ENCODE measurements around the gene OPRL1.
A peak's percentile ranks its signal among the peaks of the same experiment; 100 is the strongest.

Gene OPRL1

DNA sequence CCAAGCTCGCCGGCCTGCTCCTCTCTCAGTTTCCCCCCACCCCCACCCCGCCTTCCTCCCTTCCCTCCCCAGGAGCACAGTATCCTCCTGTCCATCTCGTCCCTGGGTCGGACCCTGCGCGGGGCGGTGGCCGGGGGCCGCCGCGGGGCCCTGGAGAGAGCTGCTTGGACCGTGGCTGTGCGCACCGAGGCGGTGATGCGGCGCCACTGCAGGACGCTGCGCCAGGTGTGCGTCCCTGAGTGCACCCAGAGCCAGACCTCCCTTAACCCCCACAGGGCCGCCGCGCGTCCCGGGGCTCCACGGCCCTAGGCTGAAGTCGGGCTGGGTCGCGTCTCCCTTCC lies 41.7 kb upstream of the OPRL1 start:
- in situ Hi-C loops (cut with HindIII; ENCODE audit: low pct_unique_long_range_greater_than_20kb, low sequenced_read_pairs), result no loop called here
- DNase-seq (ENCODE audit: low read depth in 1 of 2, low spot score in 1 of 2), result no peak
- TF ChIP-seq JUND (IDR thresholded peaks at IDR 0.05; ENCODE audit: low read depth), result no peak

DNA sequence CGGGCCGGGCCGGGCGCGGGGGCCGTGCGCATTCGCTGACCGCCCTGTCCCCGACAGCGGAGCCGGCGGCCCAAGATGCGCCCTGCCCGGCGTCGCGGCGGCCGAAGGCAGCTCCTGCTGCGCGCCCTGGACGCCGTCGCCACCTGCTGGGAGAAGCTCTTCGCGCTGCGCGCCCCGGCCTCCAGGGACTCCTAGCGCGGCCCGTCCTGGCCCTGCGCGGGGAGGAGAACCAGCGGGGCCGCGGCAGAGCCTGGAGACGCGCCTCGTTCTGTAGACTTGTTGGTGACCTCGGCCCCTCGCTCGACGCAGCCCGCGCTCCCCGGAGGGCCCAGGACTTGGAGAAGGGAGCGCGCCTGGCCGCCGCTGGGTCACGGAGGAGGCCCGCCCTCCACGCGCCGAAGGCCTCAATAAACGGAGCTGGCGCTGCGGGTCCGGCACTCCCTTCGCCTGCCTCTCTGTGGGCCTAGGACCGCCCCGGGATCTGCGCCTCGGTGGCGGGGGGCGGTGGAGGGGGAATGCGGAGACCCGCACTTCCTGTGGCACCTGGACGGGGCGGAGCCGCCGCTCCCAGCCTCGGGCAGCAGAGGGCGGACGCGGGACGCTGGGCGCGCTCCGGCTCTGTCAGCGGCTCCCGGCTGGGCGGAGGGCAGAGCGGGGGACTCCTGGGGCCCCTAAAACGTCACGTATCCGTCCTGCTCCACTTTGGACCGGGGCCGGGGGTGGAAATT lies 41.2 kb upstream of the OPRL1 start:
- no peak for TF ChIP-seq JUND (IDR thresholded peaks at IDR 0.05; ENCODE audit: low read depth)
- peak; percentile 90 to 96 for DNase-seq (ENCODE audit: low read depth in 1 of 2, low spot score in 1 of 2)
- in situ Hi-C loops (cut with HindIII; ENCODE audit: low pct_unique_long_range_greater_than_20kb, low sequenced_read_pairs), result no loop called here

DNA sequence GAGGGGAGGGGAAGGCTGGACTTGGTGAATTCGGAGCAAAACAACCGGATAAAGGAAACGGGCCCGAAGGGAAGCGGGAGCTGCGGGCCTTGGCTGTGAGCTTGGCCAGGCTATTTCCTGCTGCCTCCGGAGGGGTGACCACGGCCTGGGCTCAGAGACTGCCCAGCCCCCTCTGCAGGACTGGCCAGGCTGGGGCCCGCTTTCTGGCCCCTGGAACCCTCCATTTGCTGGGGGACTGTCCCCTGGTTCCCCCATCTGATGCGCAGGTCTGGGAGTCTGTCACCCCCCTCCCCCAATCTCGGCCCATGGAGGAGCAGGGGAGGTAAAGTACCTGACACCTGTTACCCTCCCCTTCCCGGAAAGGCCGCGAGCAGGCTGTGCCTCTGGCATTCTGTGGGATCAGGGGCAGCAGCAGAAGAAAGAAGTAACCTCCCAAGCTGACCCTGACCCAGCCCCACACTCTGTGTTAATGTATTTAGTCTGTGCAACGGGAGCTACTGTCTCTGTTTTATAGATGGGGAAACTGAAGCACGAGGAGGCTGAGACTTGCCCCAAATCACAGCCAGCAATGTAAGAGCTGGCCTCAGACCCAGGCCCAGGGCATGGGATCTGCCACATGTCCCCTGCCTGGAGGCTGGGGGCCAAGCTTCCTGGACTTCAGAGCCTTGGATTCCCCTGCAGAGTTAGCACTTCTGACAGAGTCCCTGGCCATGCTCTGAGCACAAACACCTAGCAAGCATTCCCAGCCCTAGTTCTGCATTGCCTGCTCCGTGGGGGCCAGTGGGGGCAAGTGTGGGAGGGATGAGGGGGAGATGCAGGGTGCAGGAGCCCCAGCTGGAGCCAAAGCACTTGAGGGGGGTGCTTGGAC lies 40.4 kb upstream of the OPRL1 start:
- in situ Hi-C loops (cut with HindIII; ENCODE audit: low pct_unique_long_range_greater_than_20kb, low sequenced_read_pairs), result no loop called here
- TF ChIP-seq JUND (IDR thresholded peaks at IDR 0.05; ENCODE audit: low read depth), result no peak

DNA sequence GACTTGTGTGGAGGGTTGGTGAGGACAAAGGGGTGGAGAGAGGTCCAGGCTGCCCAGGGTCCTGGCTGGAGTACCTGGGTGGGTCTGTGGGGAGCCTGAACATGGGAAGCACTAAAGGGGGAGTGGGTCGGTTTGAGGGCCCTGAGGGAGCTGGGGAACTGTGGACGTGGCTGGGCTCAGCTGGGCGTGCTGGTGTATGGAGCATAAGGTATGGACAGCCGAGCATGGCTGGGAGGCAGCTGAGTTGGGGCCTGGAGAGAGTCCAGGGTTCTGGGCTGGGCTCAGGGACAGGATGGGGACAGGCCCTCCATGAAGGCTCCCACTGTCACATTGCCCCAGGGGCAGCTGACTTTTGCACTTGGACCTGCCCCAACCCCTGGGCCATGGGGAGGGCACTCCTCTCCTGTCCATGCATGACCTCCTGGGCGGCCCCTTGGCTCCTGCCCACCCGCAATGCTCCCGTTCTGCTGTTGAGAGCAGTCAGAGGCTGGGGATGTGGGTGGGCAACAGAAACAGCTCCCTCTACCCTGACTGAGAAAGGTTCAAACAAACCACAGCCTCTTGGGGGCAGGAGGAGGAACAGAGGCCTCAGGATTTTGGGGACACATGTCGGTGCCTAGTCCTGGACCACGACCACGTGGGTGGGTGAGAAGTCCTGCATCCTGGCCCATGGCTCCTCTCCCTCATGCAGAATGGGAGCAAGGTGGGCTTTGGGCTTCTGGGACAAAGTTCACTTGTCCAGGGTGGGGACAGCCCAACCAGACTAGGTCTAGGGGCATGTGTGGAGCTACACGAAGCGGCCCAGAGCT lies 39.4 kb upstream of the OPRL1 start:
- no peak for TF ChIP-seq JUND (IDR thresholded peaks at IDR 0.05; ENCODE audit: low read depth)
- no peak for DNase-seq (ENCODE audit: low read depth in 1 of 2, low spot score in 1 of 2)
- in situ Hi-C loops (cut with HindIII; ENCODE audit: low pct_unique_long_range_greater_than_20kb, low sequenced_read_pairs), result no loop called here

More for the DNA sequence above, 40.4 kb upstream of the OPRL1 start:
- DNase-seq (ENCODE audit: low read depth in 1 of 2, low spot score in 1 of 2), result no peak

DNA sequence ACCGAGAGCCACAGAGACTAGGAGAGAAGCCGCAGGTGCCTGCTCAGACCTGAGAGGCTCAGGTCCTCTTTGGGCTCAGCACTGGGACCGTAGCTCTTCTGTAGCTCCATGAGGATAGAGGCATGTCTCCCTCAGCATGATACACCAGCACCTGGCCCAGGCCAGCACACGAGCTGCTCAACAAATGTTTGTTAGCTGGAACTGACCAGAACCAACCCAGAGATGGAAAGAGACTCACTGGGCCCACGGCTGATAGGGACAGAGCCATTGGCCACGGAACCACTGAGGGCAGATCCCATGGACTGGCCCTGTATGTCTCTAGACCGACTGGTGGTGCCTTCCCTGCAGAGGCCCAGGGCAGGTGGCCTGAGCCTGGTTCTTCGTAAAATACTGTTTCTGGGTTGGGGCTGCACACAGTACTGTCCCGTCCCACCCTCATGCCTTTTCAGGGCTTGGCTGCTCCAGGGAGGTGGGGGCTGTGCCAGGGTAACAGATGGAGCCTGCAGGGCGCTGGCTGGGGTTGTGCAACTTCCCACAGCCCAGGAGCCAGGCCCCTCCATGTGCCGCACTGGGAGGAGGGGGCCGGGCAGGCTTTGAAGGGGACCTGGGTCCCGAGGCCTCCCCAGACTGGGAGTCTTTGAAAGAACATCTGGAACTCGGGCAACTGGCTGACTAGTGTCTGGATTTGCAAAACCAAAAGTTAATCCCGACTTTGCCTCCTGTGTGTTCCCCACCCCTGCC lies 38.7 kb upstream of the OPRL1 start:
- in situ Hi-C loops (cut with HindIII; ENCODE audit: low pct_unique_long_range_greater_than_20kb, low sequenced_read_pairs), result no loop called here
- no peak for TF ChIP-seq JUND (IDR thresholded peaks at IDR 0.05; ENCODE audit: low read depth)
- DNase-seq (ENCODE audit: low read depth in 1 of 2, low spot score in 1 of 2), result no peak

DNA sequence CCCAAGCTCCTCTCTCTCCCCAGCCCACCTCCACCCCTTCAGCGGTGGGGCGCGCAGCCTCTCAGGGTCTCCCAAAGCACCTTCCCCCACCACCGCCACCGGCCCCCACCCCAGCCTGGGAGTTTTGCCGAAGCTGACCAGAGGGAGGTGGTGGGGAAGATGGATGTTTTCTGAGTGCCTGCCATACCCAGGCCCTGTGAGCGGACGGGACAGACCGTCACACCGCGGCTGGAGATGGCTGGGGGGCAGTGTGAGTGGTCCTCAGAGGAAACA lies 38.2 kb upstream of the OPRL1 start:
- no peak for TF ChIP-seq JUND (IDR thresholded peaks at IDR 0.05; ENCODE audit: low read depth)
- in situ Hi-C loops (cut with HindIII; ENCODE audit: low pct_unique_long_range_greater_than_20kb, low sequenced_read_pairs), result no loop called here
- DNase-seq (ENCODE audit: low read depth in 1 of 2, low spot score in 1 of 2), result no peak

DNA sequence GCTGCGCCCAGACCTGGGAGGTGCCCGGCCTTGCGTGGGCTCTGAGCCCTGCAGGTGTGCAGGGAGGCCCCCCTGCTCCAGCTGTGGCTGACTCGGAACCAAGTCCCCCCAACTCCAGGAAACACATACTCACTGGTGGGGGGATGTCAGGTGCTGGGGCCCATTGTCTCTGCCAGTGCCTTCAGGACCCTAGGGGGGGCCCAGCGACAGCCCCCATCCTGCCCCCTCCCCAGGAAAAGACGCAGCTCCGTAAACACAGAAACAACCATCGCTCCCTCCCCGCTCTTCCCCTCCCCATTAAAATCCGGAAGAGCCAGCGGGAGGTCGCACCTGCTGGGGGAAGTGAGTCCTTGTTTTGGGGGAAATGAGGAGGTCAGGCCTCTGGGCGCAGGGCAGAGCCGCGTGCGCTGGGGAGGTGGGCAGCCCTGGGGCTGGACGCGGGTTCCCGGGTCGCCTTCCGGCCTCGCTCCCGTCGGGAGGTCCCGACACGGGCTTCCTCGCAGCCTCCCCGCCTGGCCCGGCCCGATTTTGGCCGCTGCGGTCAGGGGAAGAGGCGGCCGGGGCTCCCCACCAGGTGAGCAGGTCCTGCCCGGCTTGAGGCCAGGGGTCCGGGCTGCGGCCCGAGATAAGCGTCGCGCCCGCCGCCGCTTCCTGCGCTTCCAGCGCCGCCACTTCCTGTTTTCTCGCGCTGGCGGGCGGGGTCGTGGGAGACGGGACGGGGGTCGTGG lies 37.7 kb upstream of the OPRL1 start:
- no peak for TF ChIP-seq JUND (IDR thresholded peaks at IDR 0.05; ENCODE audit: low read depth)
- no peak for DNase-seq (ENCODE audit: low read depth in 1 of 2, low spot score in 1 of 2)
- in situ Hi-C loops (cut with HindIII; ENCODE audit: low pct_unique_long_range_greater_than_20kb, low sequenced_read_pairs), result no loop called here

DNA sequence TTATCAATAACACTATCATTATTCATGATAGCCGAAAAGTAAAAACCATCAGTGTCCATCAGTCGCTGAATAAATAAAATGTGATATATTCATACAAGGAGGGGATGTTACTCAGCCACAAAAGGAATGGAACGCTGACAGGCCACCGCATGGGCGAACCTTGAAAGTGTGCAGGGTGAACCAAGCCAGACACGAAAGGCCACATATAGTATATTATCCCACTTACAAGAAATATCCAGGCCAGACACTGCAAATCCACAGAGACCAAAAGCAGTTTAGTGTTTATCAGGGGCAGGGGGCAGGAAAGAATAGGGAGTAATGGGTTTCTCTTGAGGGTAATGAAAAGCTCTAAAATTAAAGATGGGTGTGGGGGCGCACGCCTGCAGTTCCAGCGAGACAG lies 36.1 kb upstream of the OPRL1 start:
- TF ChIP-seq JUND (IDR thresholded peaks at IDR 0.05; ENCODE audit: low read depth), result no peak
- DNase-seq (ENCODE audit: low read depth in 1 of 2, low spot score in 1 of 2), result no peak
- in situ Hi-C loops (cut with HindIII; ENCODE audit: low pct_unique_long_range_greater_than_20kb, low sequenced_read_pairs), result no loop called here

DNA sequence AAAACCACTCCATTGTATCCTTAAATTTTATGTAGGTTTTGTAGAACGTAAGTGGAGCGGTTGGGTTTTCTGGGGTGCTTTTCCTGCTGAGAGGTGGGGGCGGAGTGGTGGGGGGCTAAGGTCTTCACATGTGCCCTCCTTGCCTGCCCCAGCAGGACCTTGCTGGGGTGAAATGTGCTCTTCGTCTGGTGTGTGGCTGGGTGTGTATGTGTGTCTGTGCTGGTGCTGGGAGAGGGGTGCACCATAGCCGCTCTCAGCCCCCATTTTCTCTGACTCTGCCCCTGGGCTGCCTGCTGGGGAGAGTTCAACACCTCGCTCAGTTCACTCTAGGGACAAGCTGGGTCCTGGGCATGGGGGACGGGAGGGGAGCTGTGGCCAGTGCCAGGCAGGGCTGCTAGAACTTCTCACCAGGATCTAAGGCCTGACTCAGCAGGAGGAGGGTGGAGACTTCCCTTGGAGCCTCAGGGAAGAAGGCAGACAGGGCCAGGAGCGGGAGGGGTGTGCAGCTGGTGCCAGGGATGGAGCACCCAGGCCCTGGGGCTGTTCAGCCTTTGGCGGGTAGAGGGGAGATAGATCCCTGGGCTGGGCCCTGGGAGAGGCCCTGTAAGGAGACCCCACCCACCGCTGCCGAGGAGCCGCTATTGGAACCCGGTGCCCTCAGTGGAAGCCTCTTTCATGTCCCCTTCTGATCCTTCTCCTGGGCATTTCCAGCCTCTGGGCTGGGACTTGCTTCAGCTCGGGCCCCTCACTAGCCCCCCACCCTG lies 35.2 kb upstream of the OPRL1 start:
- DNase-seq (ENCODE audit: low read depth in 1 of 2, low spot score in 1 of 2), result peak; percentile 81 to 86
- in situ Hi-C loops (cut with HindIII; ENCODE audit: low pct_unique_long_range_greater_than_20kb, low sequenced_read_pairs), result no loop called here
- no peak for TF ChIP-seq JUND (IDR thresholded peaks at IDR 0.05; ENCODE audit: low read depth)

DNA sequence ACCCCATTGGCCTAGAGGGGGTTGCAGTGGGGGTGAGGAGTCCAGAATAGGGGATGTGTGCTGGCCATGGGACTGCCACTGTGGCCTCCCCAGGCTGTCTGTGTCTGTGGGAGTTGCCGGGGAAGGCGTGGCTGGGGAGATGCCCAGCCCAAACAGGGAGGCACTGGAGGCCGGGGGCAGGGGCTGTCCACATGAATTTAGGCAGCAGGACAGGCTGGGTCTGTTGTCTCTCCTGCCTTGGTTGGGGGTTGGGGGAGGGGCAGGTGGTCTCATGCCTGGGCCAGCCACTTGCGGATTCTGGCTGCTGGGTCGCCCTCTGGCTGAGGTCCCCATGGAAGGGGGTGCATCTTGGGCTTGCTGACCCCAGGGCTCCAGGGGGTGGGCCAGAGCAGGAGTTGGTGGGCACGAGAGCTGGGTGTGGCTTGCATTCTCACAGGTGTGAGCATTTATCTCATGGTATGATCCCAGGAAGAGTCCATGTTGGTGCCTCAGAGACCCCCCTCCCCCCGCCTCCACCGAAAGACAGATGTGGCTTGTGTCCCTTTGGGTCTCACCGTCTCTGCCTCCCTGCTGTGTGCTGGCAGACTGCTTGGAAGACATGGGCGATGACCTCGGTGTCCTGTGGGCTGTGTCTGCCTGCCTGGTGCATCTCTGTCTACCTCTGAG lies 34.4 kb upstream of the OPRL1 start:
- in situ Hi-C loops (cut with HindIII; ENCODE audit: low pct_unique_long_range_greater_than_20kb, low sequenced_read_pairs), result no loop called here
- TF ChIP-seq JUND (IDR thresholded peaks at IDR 0.05; ENCODE audit: low read depth), result no peak

DNA sequence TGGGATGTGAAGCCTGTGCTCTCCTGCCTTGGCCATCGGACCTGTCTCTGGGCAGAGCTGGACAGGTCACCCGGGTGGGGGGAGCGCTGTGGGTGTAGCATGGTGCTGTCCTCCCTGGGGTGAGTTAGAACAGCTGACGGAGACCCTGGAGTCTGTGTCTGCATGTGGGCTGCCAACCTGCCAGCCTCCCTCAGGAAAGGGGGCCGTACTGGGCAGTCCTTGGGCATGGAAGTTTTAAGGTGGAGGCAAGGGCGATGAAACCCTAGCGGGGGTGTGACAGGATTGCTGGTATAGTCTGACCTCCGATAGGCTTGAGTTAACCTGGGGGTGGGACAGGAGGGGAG lies 32.9 kb upstream of the OPRL1 start:
- no peak for TF ChIP-seq JUND (IDR thresholded peaks at IDR 0.05; ENCODE audit: low read depth)
- in situ Hi-C loops (cut with HindIII; ENCODE audit: low pct_unique_long_range_greater_than_20kb, low sequenced_read_pairs), result no loop called here
- DNase-seq (ENCODE audit: low read depth in 1 of 2, low spot score in 1 of 2), result no peak

More for the DNA sequence above, 34.4 kb upstream of the OPRL1 start:
- DNase-seq (ENCODE audit: low read depth in 1 of 2, low spot score in 1 of 2), result peak in 1 of 2 experiments; percentile 76

Data from T47D (cell line).